RCC 7860 (cell line): ENCODE data around the gene EGFL7.
A peak's percentile ranks its signal among the peaks of the same experiment; 100 is the strongest.

ENCODE experiments used
- DNase-seq: peaks from one replicate; pipeline ENCODE4 v3.0.0-alpha.2; 2015; ENCODE audit warnings: low spot score
- FAIRE-seq: peaks from 2 replicates; lab custom pipeline; 2012; peaks lifted over from hg19 to GRCh38; lab: Jason Lieb, UNC

The EGFL7 gene

GRCh38 chr9:136713550-136713949, 50.8 kb downstream of the EGFL7 start:
- FAIRE-seq = no peak
- no peak for DNase-seq

- no peak for FAIRE-seq
- DNase-seq = no peak
Observed at GRCh38 chr9:136714096-136714892, 51.6 kb downstream of the EGFL7 start.

GRCh38 chr9:136714893-136715274, 52.2 kb downstream of the EGFL7 start:
- DNase-seq (no peak), FAIRE-seq (no peak)

- no peak for FAIRE-seq
- DNase-seq = no peak
Observed at GRCh38 chr9:136717399-136717798, 54.7 kb downstream of the EGFL7 start.

GRCh38 chr9:136718345-136719194, 55.9 kb downstream of the EGFL7 start:
- DNase-seq (no peak), FAIRE-seq (no peak)

GRCh38 chr9:136719195-136719880, 56.6 kb downstream of the EGFL7 start:
- no peak for FAIRE-seq

GRCh38 chr9:136720251-136720897, 57.7 kb downstream of the EGFL7 start:
- no peak for FAIRE-seq
- DNase-seq = peak; percentile 8

More at GRCh38 chr9:136719195-136719880, 56.6 kb downstream of the EGFL7 start:
- DNase-seq = peak; percentile 11

GRCh38 chr9:136720898-136721338, 58.2 kb downstream of the EGFL7 start:
- FAIRE-seq (no peak), DNase-seq (peak; percentile 5)

- FAIRE-seq (no peak), DNase-seq (peak; percentile 30)
Observed at GRCh38 chr9:136721339-136722092, 58.8 kb downstream of the EGFL7 start.
